Panc1 (cell line): ENCODE results near the gene PPP1R15B.

ENCODE experiments used
- POLR2AphosphoS5 ChIP-seq: IDR thresholded peaks from 2 replicates; pipeline ENCODE4 v1.6.1; 2012; ENCODE audit warnings: mild to moderate bottlenecking, low read depth, low read length, moderate library complexity
- TCF7L2 ChIP-seq: IDR thresholded peaks from 2 replicates; pipeline ENCODE4 v1.6.1; 2011; ENCODE audit warnings: mild to moderate bottlenecking, low read depth, low read length, inconsistent platforms
- TF ChIP-seq, protein P1 (sequence below): fragments of 450-650 bp; IDR thresholded peaks from 2 replicates; pipeline ENCODE4 v1.5.1; 2017; ENCODE audit warnings: mild to moderate bottlenecking
- TF ChIP-seq, protein P2 (sequence below), 2 experiments: IDR thresholded peaks; 2 replicates each; pipeline ENCODE4 v1.6.1; 2011 to 2012; ENCODE audit warnings: low read depth in 2 of 2, control low read depth in 1 of 2, low read length in 1 of 2, mild to moderate bottlenecking in 1 of 2, moderate library complexity in 1 of 2; ENCODE audit not compliant: insufficient read depth in 1 of 2

DNA sequence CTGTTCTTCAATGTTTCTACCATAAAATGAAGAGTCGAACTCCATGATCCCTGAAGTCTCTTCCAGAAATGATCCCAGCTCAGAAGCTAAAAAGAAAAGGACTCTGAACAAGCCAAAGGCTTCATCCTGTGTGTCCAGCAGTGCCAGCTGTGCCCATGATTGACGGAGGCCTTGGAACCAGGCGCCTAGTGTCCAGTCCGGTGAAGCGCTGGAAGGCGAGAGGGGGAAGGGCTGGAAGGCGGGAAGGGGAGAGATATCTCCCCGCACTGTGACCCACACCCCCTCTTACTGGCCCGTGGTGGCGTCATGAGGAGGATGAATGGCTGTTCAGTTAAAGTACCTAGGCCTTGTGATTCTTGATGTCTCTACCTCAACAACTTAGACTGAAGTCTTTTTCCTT, 41.4 kb downstream of the PPP1R15B start:
- TF ChIP-seq, protein P1, sequence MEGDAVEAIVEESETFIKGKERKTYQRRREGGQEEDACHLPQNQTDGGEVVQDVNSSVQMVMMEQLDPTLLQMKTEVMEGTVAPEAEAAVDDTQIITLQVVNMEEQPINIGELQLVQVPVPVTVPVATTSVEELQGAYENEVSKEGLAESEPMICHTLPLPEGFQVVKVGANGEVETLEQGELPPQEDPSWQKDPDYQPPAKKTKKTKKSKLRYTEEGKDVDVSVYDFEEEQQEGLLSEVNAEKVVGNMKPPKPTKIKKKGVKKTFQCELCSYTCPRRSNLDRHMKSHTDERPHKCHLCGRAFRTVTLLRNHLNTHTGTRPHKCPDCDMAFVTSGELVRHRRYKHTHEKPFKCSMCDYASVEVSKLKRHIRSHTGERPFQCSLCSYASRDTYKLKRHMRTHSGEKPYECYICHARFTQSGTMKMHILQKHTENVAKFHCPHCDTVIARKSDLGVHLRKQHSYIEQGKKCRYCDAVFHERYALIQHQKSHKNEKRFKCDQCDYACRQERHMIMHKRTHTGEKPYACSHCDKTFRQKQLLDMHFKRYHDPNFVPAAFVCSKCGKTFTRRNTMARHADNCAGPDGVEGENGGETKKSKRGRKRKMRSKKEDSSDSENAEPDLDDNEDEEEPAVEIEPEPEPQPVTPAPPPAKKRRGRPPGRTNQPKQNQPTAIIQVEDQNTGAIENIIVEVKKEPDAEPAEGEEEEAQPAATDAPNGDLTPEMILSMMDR: no peak
- TF ChIP-seq, protein P2, sequence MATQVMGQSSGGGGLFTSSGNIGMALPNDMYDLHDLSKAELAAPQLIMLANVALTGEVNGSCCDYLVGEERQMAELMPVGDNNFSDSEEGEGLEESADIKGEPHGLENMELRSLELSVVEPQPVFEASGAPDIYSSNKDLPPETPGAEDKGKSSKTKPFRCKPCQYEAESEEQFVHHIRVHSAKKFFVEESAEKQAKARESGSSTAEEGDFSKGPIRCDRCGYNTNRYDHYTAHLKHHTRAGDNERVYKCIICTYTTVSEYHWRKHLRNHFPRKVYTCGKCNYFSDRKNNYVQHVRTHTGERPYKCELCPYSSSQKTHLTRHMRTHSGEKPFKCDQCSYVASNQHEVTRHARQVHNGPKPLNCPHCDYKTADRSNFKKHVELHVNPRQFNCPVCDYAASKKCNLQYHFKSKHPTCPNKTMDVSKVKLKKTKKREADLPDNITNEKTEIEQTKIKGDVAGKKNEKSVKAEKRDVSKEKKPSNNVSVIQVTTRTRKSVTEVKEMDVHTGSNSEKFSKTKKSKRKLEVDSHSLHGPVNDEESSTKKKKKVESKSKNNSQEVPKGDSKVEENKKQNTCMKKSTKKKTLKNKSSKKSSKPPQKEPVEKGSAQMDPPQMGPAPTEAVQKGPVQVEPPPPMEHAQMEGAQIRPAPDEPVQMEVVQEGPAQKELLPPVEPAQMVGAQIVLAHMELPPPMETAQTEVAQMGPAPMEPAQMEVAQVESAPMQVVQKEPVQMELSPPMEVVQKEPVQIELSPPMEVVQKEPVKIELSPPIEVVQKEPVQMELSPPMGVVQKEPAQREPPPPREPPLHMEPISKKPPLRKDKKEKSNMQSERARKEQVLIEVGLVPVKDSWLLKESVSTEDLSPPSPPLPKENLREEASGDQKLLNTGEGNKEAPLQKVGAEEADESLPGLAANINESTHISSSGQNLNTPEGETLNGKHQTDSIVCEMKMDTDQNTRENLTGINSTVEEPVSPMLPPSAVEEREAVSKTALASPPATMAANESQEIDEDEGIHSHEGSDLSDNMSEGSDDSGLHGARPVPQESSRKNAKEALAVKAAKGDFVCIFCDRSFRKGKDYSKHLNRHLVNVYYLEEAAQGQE (IDR thresholded peaks at IDR 0.05; ENCODE audit: insufficient read depth in 1 of 2, low read depth in 2 of 2, low read length in 1 of 2): no peak
- TF ChIP-seq POLR2AphosphoS5 (no peak), TCF7L2 (no peak)
